GM20000 (cell line): ENCODE measurements around the gene ZNF638.

Experiments
- DNase-seq: peaks from one replicate; pipeline ENCODE4 v3.0.0; 2012; ENCODE audit warnings: low spot score
- TF ChIP-seq, protein P1 (sequence below): IDR thresholded peaks from 2 replicates; pipeline ENCODE4 v1.5.1; 2012; ENCODE audit warnings: mild to moderate bottlenecking, control low read depth; ENCODE audit errors: extremely low read depth, missing control alignments

ZNF638 gene

DNA sequence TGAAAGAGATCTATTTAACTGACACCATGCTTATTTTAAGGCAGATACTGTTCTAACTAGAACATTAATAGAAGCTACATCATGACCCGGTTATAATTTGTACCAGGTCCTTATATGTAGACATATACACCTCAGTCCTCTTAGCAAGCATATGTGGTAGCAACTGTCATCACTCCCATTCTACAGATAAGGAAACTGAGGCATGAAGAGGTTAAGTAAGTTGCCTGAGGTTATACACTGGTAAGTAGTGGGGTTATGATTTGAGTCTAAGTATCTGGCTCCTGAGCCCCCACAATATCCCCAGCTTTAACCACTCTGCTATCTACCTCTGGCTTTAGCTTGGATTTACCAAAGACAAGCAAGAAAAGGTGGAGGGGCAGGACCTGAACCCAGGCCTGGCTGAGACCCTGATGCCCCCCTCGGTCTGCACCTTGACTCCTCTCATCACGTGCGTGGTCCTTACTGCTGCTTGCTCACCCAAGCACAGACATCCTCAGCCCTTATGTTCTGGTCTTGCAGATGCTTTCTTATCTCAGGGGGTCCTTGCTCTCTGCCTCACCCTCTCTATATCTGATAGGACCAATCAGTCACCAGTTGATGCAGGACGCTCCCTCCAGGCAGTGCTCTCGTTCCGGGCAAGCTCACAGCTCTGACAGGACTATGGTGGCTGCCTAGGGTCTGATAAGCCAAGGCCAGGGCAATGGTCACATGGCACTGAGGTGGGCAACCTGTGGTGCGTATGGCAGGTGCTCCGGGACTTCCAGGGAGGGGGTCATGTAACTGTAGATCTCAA, 125.7 kb downstream of the ZNF638 start:
- TF ChIP-seq, protein P1, sequence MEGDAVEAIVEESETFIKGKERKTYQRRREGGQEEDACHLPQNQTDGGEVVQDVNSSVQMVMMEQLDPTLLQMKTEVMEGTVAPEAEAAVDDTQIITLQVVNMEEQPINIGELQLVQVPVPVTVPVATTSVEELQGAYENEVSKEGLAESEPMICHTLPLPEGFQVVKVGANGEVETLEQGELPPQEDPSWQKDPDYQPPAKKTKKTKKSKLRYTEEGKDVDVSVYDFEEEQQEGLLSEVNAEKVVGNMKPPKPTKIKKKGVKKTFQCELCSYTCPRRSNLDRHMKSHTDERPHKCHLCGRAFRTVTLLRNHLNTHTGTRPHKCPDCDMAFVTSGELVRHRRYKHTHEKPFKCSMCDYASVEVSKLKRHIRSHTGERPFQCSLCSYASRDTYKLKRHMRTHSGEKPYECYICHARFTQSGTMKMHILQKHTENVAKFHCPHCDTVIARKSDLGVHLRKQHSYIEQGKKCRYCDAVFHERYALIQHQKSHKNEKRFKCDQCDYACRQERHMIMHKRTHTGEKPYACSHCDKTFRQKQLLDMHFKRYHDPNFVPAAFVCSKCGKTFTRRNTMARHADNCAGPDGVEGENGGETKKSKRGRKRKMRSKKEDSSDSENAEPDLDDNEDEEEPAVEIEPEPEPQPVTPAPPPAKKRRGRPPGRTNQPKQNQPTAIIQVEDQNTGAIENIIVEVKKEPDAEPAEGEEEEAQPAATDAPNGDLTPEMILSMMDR = no peak
- no peak for DNase-seq

DNA sequence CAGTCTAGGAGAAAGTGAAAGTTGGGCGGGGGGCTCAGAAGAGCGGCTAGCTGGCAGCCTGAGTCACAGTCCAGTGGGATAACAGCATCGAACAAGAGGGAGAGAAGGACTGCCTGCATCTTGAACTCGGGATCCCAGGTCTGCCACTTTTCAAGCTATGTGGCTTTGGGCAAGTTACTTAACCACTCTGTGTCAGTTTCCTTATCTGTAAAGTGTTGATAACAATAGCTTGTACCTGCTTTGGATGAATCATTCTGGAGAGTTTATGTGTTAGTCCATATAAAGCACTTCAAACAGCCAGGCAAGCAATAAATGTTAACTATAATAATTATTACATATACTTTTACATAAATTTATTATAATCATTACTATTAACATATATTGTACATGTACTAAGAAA, 126.3 kb downstream of the ZNF638 start:
- DNase-seq = no peak

DNA sequence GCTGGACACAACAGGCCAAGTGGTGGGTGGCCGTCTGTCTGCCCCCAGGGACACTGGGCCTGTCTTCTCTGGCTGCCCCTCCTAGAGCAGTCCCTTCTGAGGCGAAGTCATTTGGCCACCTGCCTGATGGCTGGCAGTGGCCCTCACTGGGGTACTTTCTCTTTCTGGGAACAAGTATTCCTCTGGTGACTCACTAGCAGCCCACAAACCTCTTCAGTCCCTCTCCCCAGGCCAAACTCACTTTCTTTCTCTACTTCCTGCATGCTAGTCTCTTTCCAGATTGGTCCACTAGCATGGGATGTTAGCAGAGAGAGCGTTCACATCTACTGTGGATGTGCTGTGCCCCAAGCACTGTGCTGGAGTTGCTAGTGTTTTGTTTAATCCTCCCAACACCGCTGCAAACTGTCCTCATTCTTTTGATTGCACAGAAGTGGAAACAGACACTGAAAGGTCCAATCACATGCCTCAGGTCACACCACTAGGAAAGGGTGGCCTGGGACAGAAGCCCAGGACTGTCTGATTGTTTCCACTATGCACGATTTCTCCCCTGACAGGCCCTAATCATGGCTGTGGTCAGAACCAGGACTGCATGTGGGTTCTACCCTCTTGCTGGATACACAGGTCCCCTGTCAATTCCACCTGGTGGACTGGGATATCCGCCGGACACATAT, 127.0 kb downstream of the ZNF638 start:
- DNase-seq = peak; percentile 11
- TF ChIP-seq, protein P1 = no peak

More for the DNA sequence above, 126.3 kb downstream of the ZNF638 start:
- TF ChIP-seq, protein P1 = no peak

DNA sequence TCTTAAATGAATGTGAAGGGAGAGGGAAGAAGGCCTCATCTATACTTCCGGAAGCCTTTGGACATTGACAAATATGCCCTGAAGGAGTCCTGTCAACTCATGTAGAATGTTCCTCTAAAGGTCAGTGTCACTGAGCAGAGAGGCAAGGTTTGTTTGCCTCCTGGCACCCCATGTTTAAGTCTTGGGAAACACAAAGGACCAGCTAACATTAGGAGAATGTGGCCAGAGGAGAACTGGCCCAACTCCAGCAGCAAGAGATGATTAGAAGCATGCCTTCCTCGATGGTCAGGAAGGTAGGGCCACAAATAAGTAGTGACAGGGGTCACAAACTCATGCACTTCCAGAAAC, 127.5 kb downstream of the ZNF638 start:
- no peak for DNase-seq
- TF ChIP-seq, protein P1 = no peak

DNA sequence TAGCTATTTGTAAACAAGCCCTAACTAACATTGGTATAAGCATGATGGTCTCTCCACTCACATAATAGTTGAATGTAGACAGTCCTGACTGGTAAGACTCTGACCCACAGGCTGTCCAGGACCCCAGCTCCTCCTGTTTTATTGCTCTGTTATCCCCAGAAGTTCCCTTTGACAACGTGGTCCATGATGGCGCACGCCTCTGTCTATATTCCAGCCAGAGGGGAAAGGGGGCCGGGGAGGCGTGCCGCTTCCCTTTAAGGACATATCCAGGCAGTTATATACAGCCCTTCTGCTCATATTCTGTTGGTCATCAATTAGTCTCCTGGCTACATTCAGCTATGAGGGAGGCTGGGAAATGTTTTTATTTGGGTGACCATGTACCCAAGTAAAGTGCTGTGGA, 128.5 kb downstream of the ZNF638 start:
- TF ChIP-seq, protein P1 = no peak
- no peak for DNase-seq

DNA sequence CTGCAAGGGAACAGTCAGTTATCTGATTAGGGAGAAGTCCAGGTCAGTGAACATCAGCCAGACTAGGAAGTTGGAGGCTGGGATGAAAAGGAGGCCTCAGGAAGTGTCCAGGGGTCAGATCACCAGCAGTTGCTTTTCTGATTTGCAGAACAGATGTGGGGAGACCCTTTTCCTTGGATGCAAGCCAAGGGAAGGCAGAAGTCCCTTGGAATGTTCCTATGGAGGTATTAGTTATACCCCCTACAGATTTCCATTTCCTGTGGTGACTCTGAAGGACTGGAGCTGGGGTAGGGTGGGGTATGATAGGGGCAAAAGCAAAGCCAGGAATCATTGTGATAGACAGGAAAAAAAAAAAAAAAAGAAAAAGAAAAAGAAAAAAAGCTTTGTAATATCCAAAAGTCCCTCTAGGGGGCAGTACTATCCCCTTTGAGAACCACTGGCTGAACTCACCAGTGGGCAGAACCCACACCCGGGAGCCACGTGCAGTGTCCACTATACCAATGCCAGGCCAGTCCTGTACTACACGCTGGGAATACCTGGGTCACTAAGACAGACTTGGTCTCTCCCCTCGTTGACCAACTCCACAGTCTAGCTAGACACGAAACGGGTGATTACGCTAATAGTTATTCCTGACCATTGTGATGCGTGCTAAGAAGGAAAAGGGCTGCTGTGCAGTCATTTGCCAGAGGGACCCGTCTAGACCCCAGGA, 129.2 kb downstream of the ZNF638 start:
- DNase-seq = peak; percentile 59
- TF ChIP-seq, protein P1 = no peak

DNA sequence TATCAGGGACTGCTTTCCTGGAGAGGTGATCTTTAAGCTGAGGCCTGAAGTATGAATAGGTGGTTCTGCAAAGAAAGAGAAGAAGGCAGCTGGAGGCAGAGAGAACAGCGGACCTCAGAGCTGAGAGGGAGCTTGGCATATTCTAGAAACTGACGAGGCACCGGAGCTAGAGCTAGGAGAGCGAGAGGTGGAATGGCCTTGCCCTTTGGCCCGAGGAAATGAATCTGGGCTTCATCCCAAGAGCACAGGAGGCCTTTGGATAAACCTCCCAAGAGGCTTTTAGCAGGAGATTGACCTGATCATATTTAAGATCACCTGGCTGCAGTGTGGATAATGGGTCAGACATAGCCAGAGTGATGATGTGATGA, 129.7 kb downstream of the ZNF638 start:
- TF ChIP-seq, protein P1 = no peak

More for the DNA sequence above, 129.7 kb downstream of the ZNF638 start:
- DNase-seq = no peak
